Osteocyte (in vitro differentiated cells): ENCODE results near the gene OTOG. TPM values are rescaled to one million over a fixed set of nuclear protein-coding genes. Genes with fewer than 3 reads are reported as not detected.

Experiments used
- DNase-seq: peaks from one replicate; pipeline ENCODE4 v3.0.0; 2021; ENCODE audit warnings: mixed read lengths; ENCODE audit not compliant: unreplicated experiment; ENCODE audit errors: extremely low spot score
- H3K27ac Mint-ChIP-seq: one replicate; pipeline ENCODE4 v1.8.0; 2021; ENCODE audit warnings: mild to moderate bottlenecking, mixed read lengths; ENCODE audit not compliant: unreplicated experiment
- H3K27me3 Mint-ChIP-seq: one replicate; pipeline ENCODE4 v1.8.0; 2021; ENCODE audit warnings: mixed read lengths; ENCODE audit not compliant: unreplicated experiment
- H3K36me3 Mint-ChIP-seq: one replicate; pipeline ENCODE4 v1.8.0; 2021; ENCODE audit warnings: mixed read lengths; ENCODE audit not compliant: unreplicated experiment
- H3K4me1 Mint-ChIP-seq: one replicate; pipeline ENCODE4 v1.8.0; 2021; ENCODE audit warnings: mixed read lengths; ENCODE audit not compliant: unreplicated experiment
- H3K4me3 Mint-ChIP-seq: one replicate; pipeline ENCODE4 v1.8.0; 2021; ENCODE audit warnings: mild to moderate bottlenecking, moderate library complexity, mixed read lengths; ENCODE audit not compliant: unreplicated experiment
- H3K9me3 Mint-ChIP-seq: one replicate; pipeline ENCODE4 v1.8.0; 2021; ENCODE audit warnings: mixed read lengths; ENCODE audit not compliant: unreplicated experiment
- total RNA-seq: library from RNA; stranded (reverse); gene quantifications from 2 replicates; pipeline ENCODE4 v1.2.1, GENCODE V29; 2021
- TF ChIP-seq, protein P1 (sequence below): fragments of 200-600 bp; sonication (generic); IDR thresholded peaks from 2 replicates; pipeline ENCODE4 v1.5.0; 2021; ENCODE audit warnings: antibody characterized with exemption, mild to moderate bottlenecking, moderate library complexity

The OTOG gene
- total RNA-seq, 1 donor from 2014 or later, result not detected

DNA sequence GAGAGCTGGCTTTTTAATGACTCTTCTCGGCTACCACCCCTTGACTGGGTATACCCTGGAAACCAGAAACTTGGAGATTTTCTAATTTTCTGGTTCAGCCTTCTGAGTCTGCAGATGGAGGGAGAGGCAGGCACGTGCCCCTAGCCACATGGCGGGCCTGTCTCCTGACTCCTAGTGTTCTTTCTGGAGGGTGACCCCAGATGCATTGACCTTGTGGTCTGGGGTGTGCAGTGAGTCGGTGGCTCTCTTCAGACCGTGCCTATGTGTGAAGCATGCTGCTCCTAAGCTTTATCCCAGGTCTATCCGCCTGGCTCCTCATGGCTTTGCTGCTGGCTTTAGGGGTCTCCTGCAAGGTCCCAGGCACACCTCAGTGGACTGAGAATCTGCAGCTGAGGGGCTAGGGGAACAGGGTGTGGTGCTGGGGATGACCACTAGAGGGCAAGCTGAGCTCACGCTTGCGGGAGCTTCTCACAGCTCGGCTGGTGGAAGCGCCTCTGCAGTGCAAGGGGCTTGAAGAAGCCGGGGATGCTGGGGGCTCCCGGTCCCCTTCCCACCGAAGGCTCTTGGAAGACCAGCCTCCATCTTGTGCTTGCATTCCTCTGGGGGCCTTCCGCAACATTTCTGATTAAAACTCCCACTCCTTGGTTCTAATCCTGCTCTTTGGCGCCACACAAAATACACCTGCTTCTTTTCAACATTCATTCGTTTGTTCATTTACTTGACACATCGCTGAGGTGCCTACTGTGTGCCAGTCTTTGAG is 51.8 kb downstream of the OTOG start:
- no peaks in the 10 kb centered on the region for H3K36me3 Mint-ChIP-seq
- no peaks in the 10 kb centered on the region for H3K9me3 Mint-ChIP-seq
- H3K4me3 Mint-ChIP-seq, result no peak overlapping the region
- peak; percentile 91 for DNase-seq
- no peak overlapping the region for H3K27ac Mint-ChIP-seq
- no peaks in the 10 kb centered on the region for H3K4me1 Mint-ChIP-seq
- no peaks in the 10 kb centered on the region for H3K27me3 Mint-ChIP-seq
- TF ChIP-seq, protein P1, sequence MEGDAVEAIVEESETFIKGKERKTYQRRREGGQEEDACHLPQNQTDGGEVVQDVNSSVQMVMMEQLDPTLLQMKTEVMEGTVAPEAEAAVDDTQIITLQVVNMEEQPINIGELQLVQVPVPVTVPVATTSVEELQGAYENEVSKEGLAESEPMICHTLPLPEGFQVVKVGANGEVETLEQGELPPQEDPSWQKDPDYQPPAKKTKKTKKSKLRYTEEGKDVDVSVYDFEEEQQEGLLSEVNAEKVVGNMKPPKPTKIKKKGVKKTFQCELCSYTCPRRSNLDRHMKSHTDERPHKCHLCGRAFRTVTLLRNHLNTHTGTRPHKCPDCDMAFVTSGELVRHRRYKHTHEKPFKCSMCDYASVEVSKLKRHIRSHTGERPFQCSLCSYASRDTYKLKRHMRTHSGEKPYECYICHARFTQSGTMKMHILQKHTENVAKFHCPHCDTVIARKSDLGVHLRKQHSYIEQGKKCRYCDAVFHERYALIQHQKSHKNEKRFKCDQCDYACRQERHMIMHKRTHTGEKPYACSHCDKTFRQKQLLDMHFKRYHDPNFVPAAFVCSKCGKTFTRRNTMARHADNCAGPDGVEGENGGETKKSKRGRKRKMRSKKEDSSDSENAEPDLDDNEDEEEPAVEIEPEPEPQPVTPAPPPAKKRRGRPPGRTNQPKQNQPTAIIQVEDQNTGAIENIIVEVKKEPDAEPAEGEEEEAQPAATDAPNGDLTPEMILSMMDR, result peak; percentile 92

GRCh38 chr11:17599460-17599925 is 52.4 kb downstream of the OTOG start:
- H3K4me3 Mint-ChIP-seq, result no peak overlapping the region
- no peaks in the 10 kb centered on the region for H3K36me3 Mint-ChIP-seq
- TF ChIP-seq, protein P1, result no peak
- H3K27me3 Mint-ChIP-seq, result no peaks in the 10 kb centered on the region
- no peaks in the 10 kb centered on the region for H3K4me1 Mint-ChIP-seq
- H3K9me3 Mint-ChIP-seq, result no peaks in the 10 kb centered on the region
- DNase-seq, result peak; percentile 69
- no peak overlapping the region for H3K27ac Mint-ChIP-seq

DNA sequence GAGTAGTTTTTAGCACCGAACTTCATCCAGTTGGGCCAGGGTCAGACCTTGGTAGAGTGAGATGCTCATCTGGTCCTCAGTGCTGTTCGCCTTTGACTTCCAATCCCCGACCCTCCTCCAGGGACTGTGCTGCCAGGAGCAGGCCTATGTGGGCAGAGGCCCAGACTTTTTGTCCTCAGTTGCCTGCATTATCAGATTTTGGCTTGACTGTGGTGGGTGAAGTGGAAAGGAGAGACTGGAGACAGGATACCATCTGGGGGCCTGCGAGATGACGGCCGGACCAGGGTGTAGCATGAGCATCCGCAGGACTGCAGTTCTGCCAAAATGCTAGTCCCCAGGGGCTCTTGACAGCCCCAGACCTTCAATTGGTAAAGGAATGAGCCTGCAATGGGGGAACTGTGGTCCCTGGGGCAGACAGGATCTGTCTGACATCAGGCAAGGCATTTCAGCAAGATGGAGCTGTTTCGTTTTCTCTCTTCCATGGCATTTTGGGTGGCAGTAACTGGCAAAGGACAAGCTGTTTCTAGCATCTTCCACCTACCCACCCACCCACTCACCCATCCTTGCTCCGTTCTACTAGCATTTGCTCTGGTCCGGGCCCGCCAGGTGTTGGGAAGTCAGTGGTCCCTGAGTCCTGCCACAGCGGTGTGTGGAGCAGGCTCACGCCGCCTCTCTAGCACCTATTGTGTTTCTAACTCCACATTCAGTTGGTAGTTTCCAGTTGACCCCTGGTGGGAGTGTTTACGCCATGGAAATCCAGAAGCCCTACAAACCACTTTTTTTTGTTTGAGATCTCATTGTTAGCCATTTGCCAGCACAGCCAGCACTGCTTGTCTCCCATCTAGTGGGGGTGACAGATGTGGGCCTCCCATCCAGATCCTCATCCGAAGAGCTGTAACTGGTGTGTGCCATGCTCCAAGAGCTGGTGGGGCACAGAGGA is 53.5 kb downstream of the OTOG start:
- no peak overlapping the region for H3K27ac Mint-ChIP-seq
- H3K27me3 Mint-ChIP-seq, result no peaks in the 10 kb centered on the region
- H3K9me3 Mint-ChIP-seq, result no peaks in the 10 kb centered on the region
- H3K36me3 Mint-ChIP-seq, result no peaks in the 10 kb centered on the region
- H3K4me3 Mint-ChIP-seq, result no peak overlapping the region
- no peak for DNase-seq
- H3K4me1 Mint-ChIP-seq, result no peaks in the 10 kb centered on the region
- TF ChIP-seq, protein P1, result no peak

- no peak overlapping the region for H3K4me3 Mint-ChIP-seq
- no peaks in the 10 kb centered on the region for H3K27me3 Mint-ChIP-seq
- no peaks in the 10 kb centered on the region for H3K36me3 Mint-ChIP-seq
- TF ChIP-seq, protein P1, result no peak
- DNase-seq, result no peak
- no peak overlapping the region for H3K27ac Mint-ChIP-seq
- no peaks in the 10 kb centered on the region for H3K4me1 Mint-ChIP-seq
- no peaks in the 10 kb centered on the region for H3K9me3 Mint-ChIP-seq
Measured at GRCh38 chr11:17601256-17601671, 54.2 kb downstream of the OTOG start.

DNA sequence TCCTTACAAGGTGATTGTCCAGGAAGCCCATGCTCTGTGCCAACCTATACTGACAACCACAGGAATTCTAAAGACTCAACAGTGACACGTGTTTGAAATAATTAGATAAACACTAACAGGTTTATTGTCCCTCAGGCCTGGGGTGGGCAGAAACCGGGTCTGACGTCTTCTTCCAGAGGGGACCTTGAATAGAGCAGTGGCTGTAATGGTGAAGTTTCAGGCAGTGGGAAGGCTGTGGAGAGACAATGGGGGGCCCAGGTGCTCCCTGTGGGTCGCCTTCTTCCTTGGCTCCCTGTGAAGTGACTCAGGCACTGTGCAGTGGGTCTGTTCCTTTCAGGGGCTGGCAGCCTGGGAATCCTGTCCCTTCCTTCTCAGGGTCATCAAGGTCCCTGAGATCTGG is 54.6 kb downstream of the OTOG start:
- Mint-ChIP-seq H3K36me3 (no peaks in the 10 kb centered on the region), H3K4me3 (no peak overlapping the region), H3K27ac (no peak overlapping the region), H3K9me3 (no peaks in the 10 kb centered on the region), H3K4me1 (no peaks in the 10 kb centered on the region), H3K27me3 (no peaks in the 10 kb centered on the region)
- TF ChIP-seq, protein P1, result no peak
- DNase-seq, result no peak
